H9 (cell line): ENCODE data around the gene NTN3. TPM values are rescaled to one million over a fixed set of nuclear protein-coding genes. Genes with fewer than 3 reads are reported as not detected.

Experiments
- DNase-seq: peaks from one replicate; pipeline ENCODE4 v3.0.0-alpha.2; 2017
- H2AFZ ChIP-seq: one replicate; pipeline ENCODE4 v1.6.1; 2013; ENCODE audit warnings: mild to moderate bottlenecking, low read length, control low read depth, moderate library complexity
- H2AK5ac ChIP-seq: 2 replicates; pipeline ENCODE4 v1.6.1; 2013; ENCODE audit warnings: low read length, control low read depth, mixed read lengths; ENCODE audit not compliant: insufficient read length
- H2BK120ac ChIP-seq: one replicate; pipeline ENCODE4 v1.6.1; 2013; ENCODE audit warnings: low read depth, mild to moderate bottlenecking, low read length, control low read depth, inconsistent platforms; ENCODE audit not compliant: poor library complexity, severe bottlenecking
- H2BK12ac ChIP-seq: 2 replicates; pipeline ENCODE4 v1.6.1; 2013; ENCODE audit warnings: low read length, control low read depth, mixed read lengths, low read depth; ENCODE audit not compliant: insufficient read length
- H2BK15ac ChIP-seq: 2 replicates; pipeline ENCODE4 v1.6.1; 2013; ENCODE audit warnings: low read depth, low read length, control low read depth
- H2BK20ac ChIP-seq: one replicate; pipeline ENCODE4 v1.6.1; 2013; ENCODE audit warnings: low read depth, mild to moderate bottlenecking, low read length, control low read depth, inconsistent platforms; ENCODE audit not compliant: poor library complexity, severe bottlenecking
- H2BK5ac ChIP-seq: 2 replicates; pipeline ENCODE4 v1.6.1; 2013; ENCODE audit warnings: low read length, control low read depth, mixed read lengths; ENCODE audit not compliant: insufficient read length
- H3K14ac ChIP-seq: 2 replicates; pipeline ENCODE4 v1.6.1; 2013; ENCODE audit warnings: low read length, control low read depth; ENCODE audit not compliant: insufficient read depth
- H3K18ac ChIP-seq: 2 replicates; pipeline ENCODE4 v1.6.1; 2013; ENCODE audit warnings: low read depth, mild to moderate bottlenecking, mixed read lengths, low read length, control low read depth; ENCODE audit not compliant: insufficient read length
- H3K23ac ChIP-seq: 2 replicates; pipeline ENCODE4 v1.6.1; 2013; ENCODE audit warnings: low read length, control low read depth, mixed read lengths, low read depth; ENCODE audit not compliant: insufficient read length
- H3K23me2 ChIP-seq: 2 replicates; pipeline ENCODE4 v1.6.1; 2013; ENCODE audit warnings: low read depth, mild to moderate bottlenecking, mixed read lengths, low read length, control low read depth; ENCODE audit not compliant: insufficient read length, poor library complexity, severe bottlenecking
- H3K27ac ChIP-seq: 2 replicates; pipeline ENCODE4 v1.5.1; 2013; ENCODE audit warnings: low read length, control low read depth, mixed read lengths, low read depth; ENCODE audit not compliant: insufficient read length
- H3K27me3 ChIP-seq: 2 replicates; pipeline ENCODE4 v1.6.1; 2013; ENCODE audit warnings: low read length, control low read depth, inconsistent platforms; ENCODE audit not compliant: insufficient read depth
- H3K4ac ChIP-seq: 2 replicates; pipeline ENCODE4 v1.6.1; 2013; ENCODE audit warnings: low read depth, mild to moderate bottlenecking, control low read depth, inconsistent platforms, low read length, moderate library complexity
- H3K4me1 ChIP-seq: 2 replicates; pipeline ENCODE4 v1.6.1; 2013; ENCODE audit warnings: low read length, control low read depth, inconsistent platforms; ENCODE audit not compliant: insufficient read depth
- H3K4me2 ChIP-seq: 2 replicates; pipeline ENCODE4 v1.6.1; 2013; ENCODE audit warnings: low read length, control low read depth, mixed read lengths; ENCODE audit not compliant: insufficient read length, insufficient read depth
- H3K56ac ChIP-seq: 2 replicates; pipeline ENCODE4 v1.6.1; 2013; ENCODE audit warnings: low read depth, mild to moderate bottlenecking, mixed read lengths, low read length, control low read depth; ENCODE audit not compliant: insufficient read length
- H3K79me1 ChIP-seq: 2 replicates; pipeline ENCODE4 v1.6.1; 2013; ENCODE audit warnings: low read depth, mild to moderate bottlenecking, moderate library complexity, low read length, control low read depth, inconsistent platforms; ENCODE audit not compliant: insufficient read depth, poor library complexity, severe bottlenecking
- H3K79me2 ChIP-seq: 2 replicates; pipeline ENCODE4 v1.6.1; 2013; ENCODE audit warnings: low read length, control low read depth, inconsistent platforms; ENCODE audit not compliant: insufficient read depth
- H3K9ac ChIP-seq: 2 replicates; pipeline ENCODE4 v1.6.1; 2013; ENCODE audit warnings: low read length, control low read depth, mixed read lengths; ENCODE audit not compliant: insufficient read length; ENCODE audit errors: extremely low read depth
- H3K9me3 ChIP-seq: one replicate; pipeline ENCODE4 v1.6.1; 2013; ENCODE audit warnings: low read depth, low read length, inconsistent platforms; ENCODE audit not compliant: control insufficient read depth
- H3T11ph ChIP-seq: one replicate; pipeline ENCODE4 v1.6.1; 2013; ENCODE audit warnings: mild to moderate bottlenecking, low read length, control low read depth, inconsistent platforms
- H4K20me1 ChIP-seq: one replicate; pipeline ENCODE4 v1.6.1; 2013; ENCODE audit not compliant: control insufficient read depth, insufficient read length, insufficient read depth
- H4K5ac ChIP-seq: 2 replicates; pipeline ENCODE4 v1.6.1; 2013; ENCODE audit warnings: low read depth, mild to moderate bottlenecking, mixed read lengths, low read length, control low read depth; ENCODE audit not compliant: insufficient read length
- H4K8ac ChIP-seq: replicated peaks from 2 replicates; pipeline ENCODE4 v1.6.1; 2013; ENCODE audit warnings: low read length, control low read depth, mixed read lengths, low read depth; ENCODE audit not compliant: insufficient read length
- H4K91ac ChIP-seq: 2 replicates; pipeline ENCODE4 v1.6.1; 2013; ENCODE audit warnings: low read depth, mild to moderate bottlenecking, moderate library complexity, mixed read lengths, low read length, control low read depth; ENCODE audit not compliant: insufficient read length
- H3K27ac Mint-ChIP-seq, 3 experiments: 2 replicates in 2 of 3; 3 replicates in 1 of 3; pipeline ENCODE4 v1.8.0; 2020 to 2021; ENCODE audit warnings: mixed read lengths in 3 of 3, mild to moderate bottlenecking in 1 of 3, moderate library complexity in 1 of 3
- H3K27me3 Mint-ChIP-seq: 2 replicates; pipeline ENCODE4 v1.8.0; 2021; ENCODE audit warnings: low read depth, mild to moderate bottlenecking, moderate library complexity, mixed read lengths
- H3K36me3 Mint-ChIP-seq, 3 experiments: 2 replicates in 2 of 3; 3 replicates in 1 of 3; pipeline ENCODE4 v1.8.0; 2020 to 2021; ENCODE audit warnings: low read depth in 3 of 3, mixed read lengths in 3 of 3; ENCODE audit not compliant: insufficient read depth in 1 of 3
- H3K4me1 Mint-ChIP-seq, 2 experiments: 2 replicates each; pipeline ENCODE4 v1.8.0; 2020; ENCODE audit warnings: mixed read lengths in 2 of 2
- H3K4me3 Mint-ChIP-seq, 2 experiments: 2 replicates in 1 of 2; 3 replicates in 1 of 2; pipeline ENCODE4 v1.8.0; 2020 to 2021; ENCODE audit warnings: mild to moderate bottlenecking in 2 of 2, mixed read lengths in 2 of 2, moderate library complexity in 1 of 2
- H3K9me3 Mint-ChIP-seq, 2 experiments: 2 replicates in 1 of 2; 3 replicates in 1 of 2; pipeline ENCODE4 v1.8.0; 2020; ENCODE audit warnings: mild to moderate bottlenecking in 2 of 2, mixed read lengths in 2 of 2, moderate library complexity in 1 of 2
- WGBS: extraction: QIAGEN DNeasy Blood & Tissue Kit; methylation state at CpG from one replicate; pipeline ENCODE4 v1.1.7; 2013; ENCODE audit warnings: missing lambda C conversion rate, low lambda C conversion rate, mixed read lengths; ENCODE audit not compliant: insufficient read length; ENCODE audit errors: extremely low coverage; 5-methylcytosine and 5-hydroxymethylcytosine counted together
- total RNA-seq: library from RNA; stranded (reverse); gene quantifications from 2 replicates; pipeline ENCODE4 v1.2.1, GENCODE V29; 2021
- TF ChIP-seq, protein P1 (sequence below): fragments of 200-600 bp; sonication (generic); conservative IDR thresholded peaks from 3 replicates; pipeline ENCODE4 v1.8.0; 2021; ENCODE audit warnings: antibody characterized with exemption, mild to moderate bottlenecking

NTN3 gene
- total RNA-seq, 1 experiment from 2014 or later, result 1.3 TPM

- Histone ChIP-seq H2BK120ac (no peak overlapping the region), H3T11ph (no peak overlapping the region), H3K23me2 (peaks cover 6% of the 10 kb centered on the region), H4K91ac (no peak overlapping the region), H3K27me3 (peaks cover 12% of the 10 kb centered on the region; the same call in 1 of the 2 replicates), H3K9ac (no peak overlapping the region), H3K14ac (no peak overlapping the region), H3K4me1 (no peaks in the 10 kb centered on the region), H3K18ac (no peak overlapping the region), H2BK20ac (no peak overlapping the region), H2BK12ac (no peak overlapping the region), H3K9me3 (no peaks in the 10 kb centered on the region), H2BK15ac (no peak overlapping the region), H3K4me2 (no peak overlapping the region), H2AK5ac (no peak overlapping the region), H3K4ac (no peak overlapping the region), H3K56ac (no peak overlapping the region), H4K20me1 (peaks cover under 1% of the 10 kb centered on the region), H2BK5ac (no peak overlapping the region), H4K5ac (no peak overlapping the region), H3K27ac (no peak overlapping the region), H2AFZ (no peak overlapping the region), H3K23ac (no peak overlapping the region), H4K8ac (no peak overlapping the region), H3K79me2 (no peaks in the 10 kb centered on the region), H3K79me1 (no peaks in the 10 kb centered on the region)
- peaks cover 35% of the 10 kb centered on the region for H3K27me3 Mint-ChIP-seq
- no CpG with 5 or more reads among the region's 3 CpGs for WGBS
- no peaks in the 10 kb centered on the region; a peak in 1 of 7 replicates for H3K36me3 Mint-ChIP-seq
- no peaks in the 10 kb centered on the region for H3K9me3 Mint-ChIP-seq
- H3K4me3 Mint-ChIP-seq, result peak overlapping the region in 1 of 2 experiments; percentile 80; a peak in 2 of 5 replicates
- TF ChIP-seq, protein P1, sequence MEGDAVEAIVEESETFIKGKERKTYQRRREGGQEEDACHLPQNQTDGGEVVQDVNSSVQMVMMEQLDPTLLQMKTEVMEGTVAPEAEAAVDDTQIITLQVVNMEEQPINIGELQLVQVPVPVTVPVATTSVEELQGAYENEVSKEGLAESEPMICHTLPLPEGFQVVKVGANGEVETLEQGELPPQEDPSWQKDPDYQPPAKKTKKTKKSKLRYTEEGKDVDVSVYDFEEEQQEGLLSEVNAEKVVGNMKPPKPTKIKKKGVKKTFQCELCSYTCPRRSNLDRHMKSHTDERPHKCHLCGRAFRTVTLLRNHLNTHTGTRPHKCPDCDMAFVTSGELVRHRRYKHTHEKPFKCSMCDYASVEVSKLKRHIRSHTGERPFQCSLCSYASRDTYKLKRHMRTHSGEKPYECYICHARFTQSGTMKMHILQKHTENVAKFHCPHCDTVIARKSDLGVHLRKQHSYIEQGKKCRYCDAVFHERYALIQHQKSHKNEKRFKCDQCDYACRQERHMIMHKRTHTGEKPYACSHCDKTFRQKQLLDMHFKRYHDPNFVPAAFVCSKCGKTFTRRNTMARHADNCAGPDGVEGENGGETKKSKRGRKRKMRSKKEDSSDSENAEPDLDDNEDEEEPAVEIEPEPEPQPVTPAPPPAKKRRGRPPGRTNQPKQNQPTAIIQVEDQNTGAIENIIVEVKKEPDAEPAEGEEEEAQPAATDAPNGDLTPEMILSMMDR, result no peak
- H3K27ac Mint-ChIP-seq, result no peak overlapping the region
- no peak for DNase-seq
- H3K4me1 Mint-ChIP-seq, result peaks cover 9 to 10% of the 10 kb centered on the region in 2 experiments
Measured at GRCh38 chr16:2476741-2477140, 5.6 kb downstream of the NTN3 start.
